GM21423 (cell line): ENCODE data around the gene GTF2F2.

Experiments
- ATAC-seq: cut with Tn5 transposase; IDR thresholded peaks from one replicate; pipeline ENCODE4 v1.9.1; 2021; ENCODE audit warnings: mild to moderate bottlenecking, moderate library complexity; ENCODE audit not compliant: unreplicated experiment

GTF2F2 gene

DNA sequence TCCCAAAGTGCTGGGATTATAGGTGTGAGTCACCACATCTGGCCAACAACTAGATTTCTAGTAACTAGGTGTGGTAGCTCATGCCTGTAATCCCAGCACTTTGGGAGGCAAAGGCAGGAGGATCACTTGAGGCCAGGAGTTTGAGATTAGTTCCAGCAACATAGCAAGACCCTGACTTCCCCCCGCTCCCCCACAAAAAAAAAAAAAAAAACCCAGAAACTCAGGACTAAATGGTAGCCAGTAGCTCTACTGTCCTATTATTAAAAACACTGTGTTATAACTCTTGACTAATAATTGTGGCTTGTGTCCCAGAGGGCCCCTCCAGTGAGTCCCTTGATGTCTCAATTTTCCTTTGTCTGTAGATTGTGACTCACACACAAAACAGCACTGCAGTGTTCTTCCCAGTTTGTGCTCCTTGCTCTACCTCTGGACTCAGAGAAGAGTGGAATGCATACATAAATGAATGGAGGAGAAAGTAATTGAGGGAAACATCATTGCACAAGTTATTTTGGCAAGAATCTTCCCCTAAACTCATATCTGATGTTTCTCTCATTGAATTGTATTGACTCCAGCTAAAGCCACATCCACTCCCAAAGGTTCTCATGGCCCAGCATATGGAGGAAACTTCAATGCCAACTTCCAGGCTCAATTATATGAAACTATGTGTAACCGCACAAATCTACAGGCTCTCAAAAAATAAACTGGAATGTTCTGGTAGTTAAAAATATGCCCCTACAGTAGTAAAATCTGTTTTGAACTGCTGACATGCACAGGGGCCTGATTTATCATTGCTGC lies 211.9 kb downstream of the GTF2F2 start:
- no peak for ATAC-seq

GRCh38 chr13:45332831-45333219 lies 212.5 kb downstream of the GTF2F2 start:
- no peak for ATAC-seq

DNA sequence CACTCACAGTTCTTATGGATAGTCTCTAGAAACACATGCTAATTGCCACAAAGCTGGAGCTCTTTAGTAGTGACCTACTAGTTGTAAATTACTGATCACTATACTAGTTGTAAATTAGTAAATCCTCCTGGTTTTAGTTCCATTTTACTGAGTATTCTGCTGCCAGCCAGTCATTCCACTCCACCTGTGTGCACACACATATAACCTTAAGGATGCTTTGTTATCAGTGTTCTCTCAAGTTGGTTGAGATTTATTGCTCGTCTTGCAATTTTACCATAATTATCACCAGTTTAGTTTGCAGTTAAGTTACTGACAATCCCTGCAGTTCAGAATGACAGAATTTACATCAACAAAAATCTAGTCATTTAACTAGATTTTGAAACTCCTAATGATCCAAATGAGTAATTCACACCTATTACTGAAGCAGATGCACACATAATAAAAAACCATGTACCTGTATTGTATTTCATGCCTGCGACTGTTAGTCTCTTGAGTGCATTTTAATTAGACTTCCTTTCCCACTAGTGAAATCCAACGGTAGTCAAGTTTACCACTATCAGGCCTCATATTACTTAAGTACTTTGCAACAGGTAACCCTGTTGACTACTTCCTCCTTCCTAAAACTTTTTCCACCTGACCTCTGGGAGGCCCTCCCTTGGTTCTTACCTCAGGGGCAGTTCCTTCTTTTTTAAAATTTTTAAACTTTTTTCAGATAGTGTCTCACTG lies 213.1 kb downstream of the GTF2F2 start:
- ATAC-seq: no peak
